ENCODE measurements around the gene YPEL3. TPM values are rescaled to one million over a fixed set of nuclear protein-coding genes. Genes with fewer than 3 reads are reported as not detected.
A peak's percentile ranks its signal among the peaks of the same experiment; 100 is the strongest.
"Not testable (repeated sequence)": the region's sequence is repeated elsewhere in the genome, so short reads cannot be mapped to it uniquely, and the experiment has no call there.

Gene YPEL3
- total RNA-seq, 1 donor from 2014 or later: 23.6 TPM

DNA sequence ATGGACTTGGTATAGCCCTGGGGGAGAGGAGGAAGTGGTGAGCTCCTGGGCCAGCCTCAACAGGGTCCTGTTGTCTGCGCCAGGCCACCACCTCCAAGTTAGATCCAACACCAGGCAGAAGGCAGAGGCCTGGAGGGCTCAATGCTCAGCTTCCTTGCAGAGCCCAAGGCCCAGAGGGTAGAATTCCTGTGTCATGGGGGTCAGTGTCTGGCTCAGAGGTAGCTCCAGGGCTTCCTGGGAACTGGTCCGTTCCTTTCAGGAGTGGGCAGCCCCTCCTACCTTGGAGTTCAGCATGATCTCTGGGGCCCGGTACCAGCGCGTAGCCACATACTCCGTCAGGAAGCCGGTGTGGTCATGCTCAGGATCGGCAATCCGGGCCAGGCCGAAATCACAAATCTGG, 21.8 kb upstream of the YPEL3 start:
- no peak for DNase-seq (ENCODE audit: low spot score)

DNA sequence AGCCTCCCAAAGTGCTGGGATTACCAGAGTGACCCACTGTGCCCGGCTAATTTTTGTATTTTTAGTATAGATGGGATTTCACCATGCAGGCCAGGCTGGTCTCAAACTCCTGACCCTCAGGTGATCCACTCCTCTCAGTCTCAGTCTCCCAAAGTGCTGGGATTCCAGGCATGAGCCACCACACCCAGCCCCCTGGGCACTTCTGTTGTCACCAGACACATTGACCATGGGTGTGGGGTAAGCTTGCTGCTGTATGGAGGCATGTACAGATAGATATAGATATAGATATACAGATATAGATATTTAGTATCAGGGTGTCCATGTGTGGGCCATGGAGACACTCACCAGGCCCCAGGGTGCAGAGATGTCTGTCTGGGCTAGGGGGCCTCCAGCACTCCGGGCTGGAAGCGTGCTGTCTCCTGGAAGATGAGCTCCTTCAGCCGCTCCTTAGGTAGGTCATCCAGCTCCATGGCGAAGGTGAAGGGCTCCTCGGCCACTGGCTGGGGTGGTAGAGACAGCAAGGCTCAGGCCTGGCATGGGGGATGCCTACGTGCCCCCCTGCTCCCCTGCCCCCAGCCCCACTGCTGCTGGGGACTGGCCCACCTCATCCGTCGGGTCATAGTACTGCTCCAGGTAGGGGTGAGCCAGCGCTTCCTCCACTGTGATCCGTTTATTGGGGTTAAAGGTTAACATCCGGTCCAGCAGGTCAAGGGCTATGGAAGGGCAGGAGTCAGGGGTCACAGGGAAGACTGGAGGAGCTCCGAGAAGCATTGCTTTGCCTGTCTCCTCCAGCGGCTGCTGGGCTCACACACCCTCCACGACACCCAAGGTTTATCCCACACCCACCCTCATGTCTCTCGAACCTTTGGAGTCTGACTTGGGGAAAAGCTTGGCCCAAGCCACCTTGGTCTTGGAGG, 20.5 kb upstream of the YPEL3 start:
- DNase-seq (ENCODE audit: low spot score): no peak

DNA sequence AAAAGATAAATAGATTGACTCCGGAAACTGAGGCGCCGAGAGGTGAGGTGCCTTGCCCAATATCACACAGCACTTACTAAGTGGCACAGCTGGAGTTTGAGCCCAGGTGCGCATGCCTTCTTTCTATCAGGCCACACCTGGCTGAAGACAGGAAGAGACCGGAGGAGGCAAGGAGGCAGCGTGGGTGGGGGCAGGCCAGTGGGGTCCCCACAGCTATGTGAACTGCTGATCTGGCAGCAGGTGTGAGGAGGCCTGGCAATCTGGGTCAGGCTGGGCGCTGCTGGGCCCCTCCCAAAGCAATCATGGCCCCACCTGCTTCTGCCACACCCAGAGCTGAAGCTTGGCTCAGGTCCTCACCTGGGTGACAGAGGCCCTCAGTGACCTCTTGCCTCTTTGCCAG, 19.2 kb upstream of the YPEL3 start:
- no peak for DNase-seq (ENCODE audit: low spot score)

DNA sequence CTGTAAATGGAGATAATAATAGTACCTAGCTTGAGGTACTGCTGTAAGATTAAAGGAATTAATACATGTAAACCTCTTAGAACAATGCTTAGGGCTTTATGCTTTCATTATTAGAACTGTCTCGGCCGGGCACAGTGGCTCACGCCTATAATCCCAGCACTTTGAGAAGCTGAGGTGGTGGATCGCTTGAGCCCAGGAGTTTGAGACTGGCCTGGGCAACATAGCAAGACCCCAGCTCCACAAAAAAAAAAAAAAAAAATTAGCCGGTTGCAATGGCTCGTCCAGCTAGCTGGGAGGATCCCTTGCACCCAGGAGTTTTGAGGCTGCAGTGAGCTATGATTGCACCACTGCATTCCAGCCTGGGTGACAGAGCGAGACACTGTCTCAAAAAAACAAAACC, 18.8 kb upstream of the YPEL3 start:
- not testable (repeated sequence) for DNase-seq (ENCODE audit: low spot score)

DNA sequence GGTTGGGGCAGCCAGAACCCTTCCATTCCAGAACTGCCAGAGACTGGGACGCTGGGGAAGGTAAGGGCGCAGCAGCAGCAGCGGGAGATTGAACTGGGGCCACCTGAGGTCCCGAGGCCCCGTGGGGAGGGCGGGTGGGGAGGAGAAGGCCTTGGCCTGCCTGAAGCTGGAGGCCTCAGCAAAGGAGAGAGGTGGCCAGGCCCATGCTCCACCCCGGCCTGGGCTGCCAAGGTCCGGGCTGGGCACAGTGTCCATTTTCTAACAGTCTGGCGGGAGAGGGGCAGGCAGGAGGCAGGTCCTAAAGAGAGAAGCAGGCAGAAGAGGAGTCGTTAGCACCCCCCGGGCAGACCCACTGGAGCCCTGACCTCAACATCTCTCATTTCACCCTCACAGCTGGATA, 18.4 kb upstream of the YPEL3 start:
- no peak for DNase-seq (ENCODE audit: low spot score)

DNA sequence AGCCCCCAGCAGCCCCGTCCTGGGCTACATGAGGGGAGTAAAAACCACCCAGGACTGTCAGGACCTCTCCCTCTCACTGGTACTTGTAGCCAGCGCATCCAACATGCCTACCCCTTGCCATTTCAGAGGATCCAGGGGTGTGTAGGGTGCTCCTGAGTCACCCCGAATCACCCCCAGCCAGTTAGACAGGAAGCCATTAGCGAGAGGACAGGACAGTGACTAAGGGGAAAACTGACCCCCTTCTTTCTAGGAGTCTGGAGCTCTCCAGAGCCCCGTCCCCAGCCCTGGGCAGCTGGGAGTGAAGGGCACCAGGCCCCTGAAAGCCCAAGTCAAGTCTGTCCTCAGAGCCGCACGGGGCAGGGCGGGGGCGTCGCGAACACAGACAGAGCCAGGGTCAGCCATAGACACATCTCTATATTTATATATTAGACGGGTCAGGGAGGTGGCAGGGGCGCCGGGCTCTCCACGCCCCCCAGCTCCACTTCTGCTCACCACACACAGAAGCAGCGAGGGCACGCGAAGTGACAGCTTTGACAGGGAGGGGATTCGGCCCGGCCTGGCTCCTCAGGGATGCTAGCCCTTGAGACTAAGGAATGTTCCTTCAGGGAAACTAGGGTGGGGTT, 17.8 kb upstream of the YPEL3 start:
- no peak for DNase-seq (ENCODE audit: low spot score)

DNA sequence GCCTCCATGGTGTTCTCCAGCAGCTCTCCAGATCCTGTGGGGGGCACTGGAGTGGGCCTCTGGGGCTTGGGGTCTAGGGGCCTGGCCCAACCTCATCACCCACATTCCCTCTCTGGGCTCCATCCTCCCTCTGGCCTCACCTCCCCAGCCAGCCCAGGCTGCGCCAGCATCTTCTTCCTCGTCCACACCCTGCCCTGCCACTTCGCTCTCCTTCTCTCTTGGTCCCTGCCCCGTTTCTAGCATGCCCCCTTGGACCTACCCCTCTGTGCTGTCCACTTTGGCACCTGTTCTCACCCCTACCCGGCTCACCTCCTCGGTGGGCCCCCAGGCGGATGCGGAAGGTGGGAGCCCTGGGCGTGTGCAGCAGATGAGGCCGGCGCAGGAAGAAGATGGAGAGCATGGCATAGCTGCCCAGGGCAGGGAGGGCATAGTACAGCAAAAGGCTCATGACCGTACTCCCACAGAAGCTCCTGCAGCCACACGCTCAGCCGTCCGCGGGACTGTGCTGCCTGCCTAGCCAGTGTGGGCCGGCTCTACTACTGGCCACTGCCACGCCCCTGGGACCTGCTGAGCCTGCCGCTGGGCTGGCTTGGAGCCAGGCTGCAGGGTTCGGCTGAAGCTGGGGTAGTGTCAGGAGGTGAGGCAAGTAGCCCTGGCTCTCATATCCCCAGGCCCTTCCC, 17.2 kb upstream of the YPEL3 start, which contains the start of gene GDPD3:
TSS of gene GDPD3 (minus strand) at position 507 of the 680 bp plus-strand sequence. CDS start at position 448, 59 bp downstream.
- DNase-seq (ENCODE audit: low spot score): no peak

DNA sequence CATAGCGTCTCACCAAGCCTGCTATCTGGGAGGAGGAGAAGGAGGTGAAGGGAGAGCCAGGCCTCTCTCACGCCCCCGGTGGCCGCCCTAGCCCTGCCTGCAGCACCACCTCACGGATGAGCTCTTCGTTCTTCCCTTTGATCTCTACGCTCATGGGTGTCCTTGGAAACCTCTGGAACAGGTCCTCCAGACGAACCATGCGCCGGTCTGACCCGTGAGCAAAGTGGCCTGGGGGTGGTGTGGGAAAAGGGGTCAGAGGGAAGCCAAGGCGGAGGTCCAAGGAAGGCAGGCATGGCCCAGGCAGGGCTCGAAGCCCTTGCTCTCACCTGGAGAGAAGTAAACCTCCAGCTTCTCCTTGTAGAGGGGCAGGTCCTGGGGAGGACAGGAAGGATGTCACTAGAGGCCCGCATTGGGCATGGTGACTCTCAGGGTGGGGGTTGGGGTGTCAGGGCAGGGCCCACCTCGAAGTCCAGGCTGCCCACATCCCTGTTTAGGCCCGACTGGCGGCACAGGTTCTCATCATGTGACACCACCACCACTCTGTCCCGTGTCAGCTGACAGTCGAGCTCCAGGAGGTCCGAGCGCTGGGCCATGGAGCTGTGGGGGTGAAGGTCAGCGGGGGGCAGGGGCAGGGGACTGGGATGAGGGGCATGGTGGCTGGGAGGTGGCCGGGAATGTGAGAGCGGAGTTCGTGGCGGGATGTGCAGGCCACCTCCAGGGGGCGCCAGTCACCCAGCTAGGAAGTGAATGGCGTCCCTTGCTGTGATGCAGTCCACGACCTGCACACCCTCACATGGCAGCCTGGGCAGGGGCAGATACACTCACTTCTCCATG, 16.4 kb upstream of the YPEL3 start:
- DNase-seq (ENCODE audit: low spot score): no peak

DNA sequence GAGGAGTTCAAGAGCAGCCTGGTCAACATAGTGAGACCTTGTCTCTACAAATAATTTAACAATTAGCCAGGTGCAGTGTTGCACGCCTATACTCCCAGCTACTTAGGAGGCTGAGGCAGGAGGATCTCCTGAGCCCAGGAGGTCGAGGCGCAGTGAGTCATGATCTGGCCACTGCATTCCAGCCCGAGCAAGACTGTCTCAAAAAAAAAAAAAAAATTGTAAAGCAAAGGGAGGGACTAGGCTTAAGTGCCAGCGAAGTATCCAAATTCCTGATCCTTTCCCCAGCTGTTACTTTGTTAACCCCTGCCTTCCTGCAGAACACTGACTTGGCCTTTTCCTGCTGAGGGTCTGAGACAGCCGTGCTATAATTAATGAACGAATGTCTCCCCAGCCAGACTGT, 14.6 kb upstream of the YPEL3 start:
- no peak for DNase-seq (ENCODE audit: low spot score)

DNA sequence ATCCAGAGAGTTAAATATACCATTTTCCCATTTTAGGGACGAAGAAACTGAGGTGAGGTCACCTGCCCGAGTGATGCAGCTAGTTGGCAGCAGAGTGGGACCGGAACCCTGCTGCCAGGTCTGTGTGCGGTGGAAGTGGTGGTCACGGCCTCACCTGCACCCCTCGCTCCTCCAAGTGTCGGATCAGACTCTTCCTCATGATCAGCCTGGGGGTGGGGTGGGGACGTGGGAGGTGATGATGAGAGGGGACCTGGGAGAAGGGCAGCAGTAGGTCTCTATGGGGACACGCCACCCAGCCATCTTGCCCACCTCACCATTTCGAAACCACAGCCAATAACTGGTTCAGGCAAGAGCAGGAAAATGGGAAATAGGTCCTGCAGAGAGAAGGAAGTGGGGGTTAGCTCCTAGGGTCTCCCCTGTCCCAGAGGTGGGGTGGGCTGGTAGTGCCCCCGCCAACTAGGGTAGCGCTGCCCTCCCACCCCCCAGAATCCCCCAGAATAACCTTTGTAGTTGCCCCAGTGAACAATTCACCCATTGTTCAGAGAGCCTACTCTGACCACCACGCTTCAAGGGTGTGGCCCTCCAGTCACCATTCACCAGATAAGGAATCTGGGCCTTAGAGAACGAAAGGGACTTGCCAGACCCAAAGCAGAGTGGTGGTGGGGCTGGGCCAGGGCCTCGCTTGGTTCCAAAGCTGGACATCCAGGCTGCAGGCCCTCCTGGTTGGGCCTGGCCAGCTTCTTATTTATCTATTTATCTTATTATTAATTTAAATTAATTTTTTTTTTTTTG, 12.2 kb upstream of the YPEL3 start:
- DNase-seq (ENCODE audit: low spot score): no peak

DNA sequence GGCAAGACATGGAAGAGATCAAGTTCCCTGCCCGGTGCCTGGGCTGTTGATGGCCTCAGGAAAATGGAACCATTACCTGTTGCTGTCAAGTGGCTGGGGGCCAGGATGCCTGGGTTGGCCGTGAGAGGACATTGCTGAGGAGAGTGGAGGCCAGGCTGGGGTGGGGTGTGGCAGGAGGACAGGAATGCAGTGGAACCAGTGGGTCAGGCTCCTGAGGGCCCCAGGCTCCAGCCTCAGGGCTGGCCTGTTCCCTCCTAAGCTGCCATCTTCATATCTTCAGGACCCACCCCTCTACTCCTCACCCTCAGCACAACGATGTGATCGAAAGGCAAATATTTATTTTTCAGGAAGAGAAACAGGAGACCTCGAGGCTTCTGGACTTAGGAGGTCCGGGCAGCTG, 8.5 kb upstream of the YPEL3 start:
- no peak for DNase-seq (ENCODE audit: low spot score)

DNA sequence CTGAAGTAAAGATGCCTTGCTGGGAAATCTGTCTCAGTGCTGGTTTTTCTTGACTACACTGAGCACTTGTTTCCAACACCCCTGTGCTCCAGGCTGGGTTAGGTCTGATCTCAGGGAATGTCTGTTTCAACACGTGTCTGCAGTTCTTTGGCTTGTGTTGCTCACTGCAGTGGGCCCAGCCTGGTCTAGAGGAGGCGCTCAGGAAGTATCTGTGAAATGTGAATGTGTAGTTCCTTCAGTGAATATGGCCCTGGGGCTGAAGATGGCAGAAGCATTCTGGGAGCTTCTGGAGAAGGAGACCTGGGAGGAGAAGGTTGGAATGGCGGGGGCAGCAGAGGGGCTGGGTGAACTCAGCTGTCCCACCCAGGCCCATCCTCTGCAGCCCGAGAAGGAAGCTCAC, 8.1 kb upstream of the YPEL3 start:
- no peak for DNase-seq (ENCODE audit: low spot score)

DNA sequence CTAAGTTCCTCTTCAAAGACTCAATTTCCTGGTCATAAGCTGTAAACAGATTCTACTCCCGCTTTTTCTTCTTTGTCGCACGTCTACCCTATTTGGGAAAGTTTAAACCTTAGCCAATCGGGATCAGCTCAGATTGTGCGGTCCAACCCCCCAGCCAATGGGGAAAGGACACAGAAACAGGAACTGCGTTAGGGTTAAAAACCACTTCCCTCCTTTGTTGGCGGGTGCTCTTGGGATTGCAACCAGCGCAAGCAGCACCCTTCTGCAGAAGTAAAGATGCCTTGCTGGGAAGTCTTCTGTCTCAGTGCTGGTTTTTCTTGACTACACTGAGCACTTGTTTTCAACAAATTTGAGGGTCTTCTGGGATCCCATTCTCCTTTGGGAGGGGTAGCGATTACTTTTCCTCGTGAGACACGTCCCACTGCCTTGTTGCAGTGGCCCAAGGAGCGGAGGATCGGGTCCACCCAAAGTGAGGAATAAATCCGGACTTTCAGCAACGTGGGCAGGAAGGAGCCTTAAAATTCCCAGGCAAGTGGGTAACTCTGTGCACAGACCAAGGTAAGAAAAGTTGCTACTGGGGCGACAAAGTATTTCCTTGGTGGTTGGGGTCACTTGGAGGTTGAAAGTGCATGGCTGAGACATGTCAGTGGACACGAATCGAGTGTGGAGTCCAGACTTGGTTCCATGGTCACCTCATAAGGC, 1.0 kb upstream of the YPEL3 start:
- no peak for DNase-seq (ENCODE audit: low spot score)

DNA sequence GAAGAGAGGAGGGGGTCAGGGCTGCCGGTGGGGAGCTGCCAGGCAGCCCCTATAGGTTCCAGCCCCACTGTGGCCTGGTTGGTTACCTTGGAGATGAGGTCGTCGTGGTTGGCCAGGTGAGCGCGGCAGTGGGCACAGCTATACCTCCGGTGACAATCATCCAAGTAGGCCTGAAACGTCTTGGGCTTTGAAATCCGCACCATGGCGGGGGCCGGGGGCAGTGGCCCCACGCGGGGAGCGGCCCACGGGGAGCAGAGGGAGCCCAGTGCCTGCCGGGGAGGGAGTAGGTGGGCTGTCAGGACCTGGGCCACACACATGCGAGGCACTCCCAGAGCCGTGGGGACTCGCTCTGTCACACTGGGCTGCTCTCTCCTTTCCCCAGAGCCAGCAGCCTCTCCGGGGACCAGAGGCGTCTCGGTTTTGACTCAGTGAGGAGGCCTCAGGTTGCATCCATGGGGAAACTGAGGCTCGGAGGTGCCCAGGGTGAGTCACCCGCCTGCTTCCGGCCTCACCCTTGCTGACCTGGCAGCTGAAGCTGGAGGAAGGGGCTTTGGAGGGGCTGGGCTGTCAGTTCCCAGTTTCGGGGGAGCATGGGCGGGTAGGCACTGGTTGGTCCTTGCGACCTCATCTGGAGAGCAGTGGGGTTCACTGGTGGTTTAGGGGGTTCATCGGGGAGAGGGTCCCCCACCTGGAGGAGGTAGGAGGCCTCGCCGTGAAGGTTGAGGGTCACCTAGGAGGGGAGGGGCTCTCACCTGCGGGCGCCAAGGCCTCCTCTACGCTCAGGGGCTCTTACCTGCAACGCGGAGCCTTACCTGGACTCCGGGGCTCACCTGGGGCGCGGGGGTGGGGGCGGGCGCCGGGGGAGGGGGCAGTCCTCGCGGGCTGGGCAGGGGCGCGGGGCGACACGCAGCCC, 591 bp downstream of the YPEL3 start:
- no peak for DNase-seq (ENCODE audit: low spot score)

DNA sequence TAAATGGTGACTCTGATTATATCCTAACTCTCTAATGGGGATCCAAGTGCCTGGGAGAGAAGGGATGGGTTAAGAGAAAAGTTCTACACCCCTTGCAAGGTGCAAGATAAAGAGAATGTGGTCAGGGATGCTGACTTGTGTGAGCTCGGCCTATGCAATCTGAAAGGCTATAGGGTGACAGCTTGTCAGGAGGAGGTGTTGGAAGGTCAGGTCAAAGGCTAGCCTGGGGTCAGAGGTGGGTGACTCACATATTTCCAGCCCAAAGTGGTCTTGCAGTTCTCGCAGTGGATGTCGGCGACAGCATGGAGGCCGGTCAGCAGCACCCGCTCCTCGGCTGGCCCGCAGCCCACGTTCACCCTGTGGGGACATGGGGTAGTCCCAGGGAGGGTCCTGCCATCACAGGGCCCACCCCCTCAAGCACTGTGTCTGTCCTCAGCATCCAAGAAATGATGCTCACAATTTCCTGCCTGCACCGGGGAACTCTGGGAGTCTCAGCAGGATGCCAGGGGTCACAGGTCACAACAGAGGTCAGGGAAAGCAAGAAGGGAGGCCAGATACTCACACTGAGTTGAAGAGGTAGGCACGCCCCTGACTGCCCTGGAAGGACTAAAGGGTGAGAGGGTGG, 1.4 kb downstream of the YPEL3 start:
- no peak for DNase-seq (ENCODE audit: low spot score)

DNA sequence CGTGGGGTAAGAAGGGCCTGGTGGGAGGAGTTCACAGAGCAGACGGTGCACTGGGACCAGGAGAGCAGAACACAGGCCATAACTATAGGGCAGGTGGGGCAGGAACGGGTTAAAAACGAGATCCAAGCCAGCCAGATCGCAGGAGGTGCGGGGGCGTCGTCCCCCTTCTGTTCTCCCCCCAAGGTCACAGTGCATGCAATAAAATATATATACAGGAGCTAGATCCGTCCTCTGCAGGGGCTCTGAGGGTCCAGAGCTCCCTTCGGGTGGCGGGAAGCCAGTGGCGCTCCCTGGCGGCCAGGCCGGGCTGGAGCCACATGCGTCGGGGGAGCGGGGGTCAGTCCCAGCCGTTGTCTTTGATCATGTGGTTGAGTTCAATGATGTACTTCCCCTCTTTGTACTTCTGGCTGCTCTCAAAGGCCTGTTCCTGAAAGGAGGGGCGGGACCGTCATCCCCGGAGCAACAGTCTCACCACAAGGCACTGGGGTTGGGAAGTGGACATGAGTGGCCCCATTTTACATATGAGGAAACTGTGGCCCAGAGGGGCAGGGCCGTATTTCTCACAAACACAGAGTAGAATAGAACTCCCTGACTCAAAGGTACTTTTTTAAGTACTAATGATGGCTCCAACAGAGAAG, 3.5 kb downstream of the YPEL3 start:
- DNase-seq (ENCODE audit: low spot score): peak; percentile 75

DNA sequence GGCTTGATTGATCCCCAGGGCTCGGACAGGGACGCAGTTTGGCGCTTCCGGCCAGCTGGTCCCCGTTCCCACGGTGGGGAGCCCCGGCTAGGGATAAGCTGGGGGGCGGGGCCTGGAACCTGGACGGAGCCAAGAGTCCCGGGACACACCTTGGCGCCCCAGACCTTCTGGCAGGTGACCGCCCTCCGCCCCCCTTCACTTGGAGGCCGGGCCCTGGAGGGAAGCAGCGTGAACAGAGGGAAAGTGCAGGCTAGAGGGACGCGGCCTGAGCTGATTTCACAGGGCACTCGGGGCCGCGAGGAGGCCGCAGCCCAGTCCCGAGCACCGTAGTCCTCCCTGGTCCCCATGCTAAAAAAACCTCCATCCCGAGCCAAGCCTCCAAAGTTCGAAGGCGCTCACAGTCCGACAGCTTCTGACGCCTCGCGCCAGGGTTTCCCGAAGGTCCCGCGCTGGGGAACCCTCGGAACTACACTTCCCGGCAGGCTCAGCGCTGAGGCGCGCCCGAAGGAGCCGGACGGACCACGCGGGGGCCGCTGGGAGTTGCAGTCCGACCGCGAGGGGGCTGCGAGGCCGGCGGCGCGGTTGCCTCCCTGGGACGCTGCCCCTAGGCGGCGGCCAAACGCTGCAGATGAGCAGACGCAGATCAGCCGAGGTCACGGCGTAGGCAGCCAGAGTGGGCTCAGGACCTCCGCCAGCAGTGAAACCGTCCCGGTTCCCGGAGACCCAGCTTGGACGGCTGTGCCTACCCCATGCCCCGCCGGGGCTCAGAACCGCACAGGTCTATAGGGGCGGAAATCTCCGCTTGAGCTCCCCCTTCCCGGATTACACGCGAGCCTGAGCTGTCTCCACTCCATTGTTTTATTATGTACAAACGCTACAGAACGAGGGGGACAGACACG, 4.3 kb downstream of the YPEL3 start, which contains the start of gene TBX6:
TSS of gene TBX6 (minus strand) at position 451 of the 899 bp plus-strand sequence. CDS start 731 bp downstream, outside the sequence.
- DNase-seq (ENCODE audit: low spot score): peak; percentile 94
